Naive B cell (primary cell): ENCODE data around the gene STK24. TPM values are rescaled to one million over a fixed set of nuclear protein-coding genes. Genes with fewer than 3 reads are reported as not detected.

ENCODE experiments used
- ATAC-seq, 2 donors: fragments of 150-1000 bp; cut with Tn5 transposase; 2 replicates each; pipeline ENCODE4 v1.10.0; 2021; ENCODE audit warnings: low read depth in 2 of 2, mild to moderate bottlenecking in 2 of 2, moderate library complexity in 2 of 2
- DNase-seq: peaks from one replicate; pipeline ENCODE4 v3.0.0; 2022
- H3K27ac Mint-ChIP-seq, 6 donors: one replicate each; pipeline ENCODE4 v1.8.0; 2020 to 2022; ENCODE audit warnings: mild to moderate bottlenecking in 6 of 6, mixed read lengths in 6 of 6, moderate library complexity in 5 of 6, inconsistent platforms in 2 of 6
- H3K27me3 Mint-ChIP-seq, 3 donors: one replicate each; pipeline ENCODE4 v1.8.0; 2021 to 2022; ENCODE audit warnings: mixed read lengths in 3 of 3, mild to moderate bottlenecking in 1 of 3
- H3K36me3 Mint-ChIP-seq, 2 donors: one replicate each; pipeline ENCODE4 v1.8.0; 2020 to 2022; ENCODE audit warnings: mixed read lengths in 2 of 2, inconsistent platforms in 1 of 2, mild to moderate bottlenecking in 1 of 2
- H3K4me1 Mint-ChIP-seq, 3 donors: one replicate each; pipeline ENCODE4 v1.8.0; 2020 to 2022; ENCODE audit warnings: mixed read lengths in 3 of 3, inconsistent platforms in 1 of 3, mild to moderate bottlenecking in 1 of 3, moderate library complexity in 1 of 3
- H3K4me3 Mint-ChIP-seq, 8 donors: one replicate each; pipeline ENCODE4 v1.8.0; 2020 to 2022; ENCODE audit warnings: mild to moderate bottlenecking in 8 of 8, mixed read lengths in 8 of 8, moderate library complexity in 8 of 8, inconsistent platforms in 2 of 8
- H3K9me3 Mint-ChIP-seq, 7 donors: one replicate each; pipeline ENCODE4 v1.8.0; 2020 to 2022; ENCODE audit warnings: mixed read lengths in 7 of 7, mild to moderate bottlenecking in 5 of 7, inconsistent platforms in 2 of 7, moderate library complexity in 1 of 7
- polyA plus RNA-seq, 6 donors: library from polyadenylated mRNA; unstranded; fragments of 300-500 nt; fragmentation: Illumina TruSeq; gene quantifications; one replicate each; pipeline ENCODE4 v1.2.3, GENCODE V29; 2021; ENCODE audit warnings: low read depth in 6 of 6

STK24 gene
- polyA plus RNA-seq, 6 donors from 2014 or later = 30.2 to 63.1 (median 37.2) TPM

- DNase-seq (no peak), ATAC-seq (no peak)
- H3K27me3 Mint-ChIP-seq = no peaks in the 10 kb centered on the region
- H3K36me3 Mint-ChIP-seq = no peaks in the 10 kb centered on the region
- peak overlapping the region in 1 of 8 donors; percentile 63 for H3K4me3 Mint-ChIP-seq
- no peaks in the 10 kb centered on the region for H3K9me3 Mint-ChIP-seq
- H3K4me1 Mint-ChIP-seq = peaks cover 71 to 93% (median 89%) of the 10 kb centered on the region in 3 donors
- peak overlapping the region in 3 of 6 donors; percentile 36 to 66 (median 42) for H3K27ac Mint-ChIP-seq
Measured at GRCh38 chr13:98530217-98530616, 46.7 kb downstream of the STK24 start.

DNA sequence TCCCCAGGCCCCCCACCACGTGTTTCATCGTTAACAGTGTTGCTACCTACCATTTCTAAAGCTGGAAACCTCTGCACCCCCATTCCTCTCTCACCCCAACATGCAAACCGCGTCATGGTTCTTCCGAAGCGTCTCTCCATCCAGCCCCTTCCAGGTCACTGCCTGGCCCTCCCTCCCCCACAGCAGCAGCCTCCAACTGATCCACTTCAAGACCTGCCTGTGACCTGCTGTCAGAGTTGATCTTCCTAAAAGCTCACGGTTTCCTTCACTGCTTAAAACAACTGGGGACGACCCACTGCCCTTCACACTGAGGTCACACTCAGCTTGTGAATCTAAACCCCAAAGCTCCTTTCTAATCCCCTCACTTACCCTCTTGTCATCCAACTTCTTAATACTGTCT, 47.7 kb downstream of the STK24 start:
- no peaks in the 10 kb centered on the region for H3K27me3 Mint-ChIP-seq
- no peak for DNase-seq
- ATAC-seq = no peak
- H3K27ac Mint-ChIP-seq = peak overlapping the region in 3 of 6 donors; percentile 18 to 78 (median 66)
- peaks cover 72 to 94% (median 88%) of the 10 kb centered on the region in 3 donors for H3K4me1 Mint-ChIP-seq
- no peaks in the 10 kb centered on the region for H3K9me3 Mint-ChIP-seq
- H3K36me3 Mint-ChIP-seq = no peaks in the 10 kb centered on the region
- peak overlapping the region in 1 of 8 donors; percentile 23 for H3K4me3 Mint-ChIP-seq

- no peak for DNase-seq
- Mint-ChIP-seq H3K9me3 (no peaks in the 10 kb centered on the region), H3K27me3 (no peaks in the 10 kb centered on the region), H3K36me3 (no peaks in the 10 kb centered on the region), H3K27ac (peak overlapping the region in 4 of 6 donors; percentile 28 to 78 (median 58)), H3K4me1 (peaks cover 71 to 94% (median 88%) of the 10 kb centered on the region in 3 donors), H3K4me3 (peak overlapping the region in 2 of 8 donors; percentile 15 to 35)
- no peak for ATAC-seq
Measured at GRCh38 chr13:98528663-98529064, 48.2 kb downstream of the STK24 start.

DNA sequence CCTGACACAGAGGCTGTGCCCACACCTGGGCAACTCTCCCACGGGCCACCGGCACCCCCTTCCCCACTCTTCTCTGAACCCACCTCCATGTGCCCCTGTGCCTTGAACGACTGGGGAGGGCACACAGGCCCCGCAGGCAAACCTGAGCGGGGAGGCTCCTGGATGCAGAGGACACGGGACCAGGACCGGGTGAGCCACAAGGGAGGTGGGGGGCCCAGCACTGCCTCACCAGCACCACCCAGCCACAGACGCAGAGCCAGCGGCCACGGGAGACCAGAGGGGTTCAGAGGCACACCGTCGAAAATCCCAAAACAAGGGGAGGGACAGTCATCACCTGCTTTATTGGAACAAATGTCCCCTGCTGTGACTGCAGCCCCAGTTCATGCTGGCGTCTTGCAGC, 49.4 kb downstream of the STK24 start:
- Mint-ChIP-seq H3K4me3 (no peak overlapping the region), H3K4me1 (peaks cover 72 to 98% (median 91%) of the 10 kb centered on the region in 3 donors), H3K9me3 (no peaks in the 10 kb centered on the region), H3K27ac (peak overlapping the region in 1 of 6 donors; percentile 78), H3K36me3 (no peaks in the 10 kb centered on the region), H3K27me3 (no peaks in the 10 kb centered on the region)
- no peak for ATAC-seq
- DNase-seq = no peak

- ATAC-seq = no peak
- H3K4me3 Mint-ChIP-seq = peak overlapping the region in 4 of 8 donors; percentile 19 to 69 (median 46)
- no peak for DNase-seq
- H3K9me3 Mint-ChIP-seq = no peaks in the 10 kb centered on the region
- H3K36me3 Mint-ChIP-seq = no peaks in the 10 kb centered on the region
- H3K4me1 Mint-ChIP-seq = peaks cover 77 to 98% (median 90%) of the 10 kb centered on the region in 3 donors
- no peaks in the 10 kb centered on the region for H3K27me3 Mint-ChIP-seq
- peak overlapping the region in 5 of 6 donors; percentile 56 to 90 (median 65) for H3K27ac Mint-ChIP-seq
Measured at GRCh38 chr13:98526182-98526512, 50.8 kb downstream of the STK24 start.

- H3K27ac Mint-ChIP-seq = peak overlapping the region; percentile 56 to 90 (median 78)
- no peaks in the 10 kb centered on the region for H3K36me3 Mint-ChIP-seq
- H3K4me3 Mint-ChIP-seq = peak overlapping the region in 5 of 8 donors; percentile 31 to 69 (median 54)
- peaks cover 80 to 98% (median 86%) of the 10 kb centered on the region in 3 donors for H3K4me1 Mint-ChIP-seq
- ATAC-seq (peak; percentile 58 to 67), DNase-seq (peak; percentile 27)
- H3K9me3 Mint-ChIP-seq = no peaks in the 10 kb centered on the region
- no peaks in the 10 kb centered on the region for H3K27me3 Mint-ChIP-seq
Measured at GRCh38 chr13:98525456-98526181, 51.3 kb downstream of the STK24 start.

- Mint-ChIP-seq H3K9me3 (no peaks in the 10 kb centered on the region), H3K27me3 (no peaks in the 10 kb centered on the region), H3K27ac (peak overlapping the region in 4 of 6 donors; percentile 63 to 76 (median 69)), H3K4me3 (peak overlapping the region in 2 of 8 donors; percentile 29 to 42), H3K36me3 (no peaks in the 10 kb centered on the region), H3K4me1 (peaks cover 81 to 99% (median 86%) of the 10 kb centered on the region in 3 donors)
- DNase-seq = no peak
- ATAC-seq = no peak
Measured at GRCh38 chr13:98524793-98525192, 52.1 kb downstream of the STK24 start.

DNA sequence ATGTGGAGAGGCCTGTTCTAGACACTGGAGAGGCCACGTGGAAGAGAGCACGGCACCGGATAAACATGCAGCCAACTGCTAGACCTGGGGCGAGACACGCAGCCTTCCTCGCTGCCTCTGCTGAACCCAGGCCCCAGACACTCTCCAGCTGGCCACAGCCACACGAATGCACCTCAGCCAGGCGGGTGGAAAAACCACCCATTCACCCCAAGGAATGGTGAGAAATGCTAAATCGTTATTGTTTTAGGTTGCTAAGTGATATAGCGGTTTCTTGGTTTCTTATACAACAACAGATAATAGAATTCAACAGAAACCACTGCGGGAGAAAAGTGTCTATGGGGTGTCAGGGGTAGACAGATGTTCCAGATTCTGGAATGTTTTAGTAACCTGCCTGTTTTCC, 52.5 kb downstream of the STK24 start:
- Mint-ChIP-seq H3K9me3 (no peaks in the 10 kb centered on the region), H3K4me3 (no peak overlapping the region), H3K27ac (peak overlapping the region in 5 of 6 donors; percentile 52 to 79 (median 73)), H3K4me1 (peaks cover 79 to 99% (median 86%) of the 10 kb centered on the region in 3 donors), H3K27me3 (no peaks in the 10 kb centered on the region), H3K36me3 (peaks cover 0 to under 1% of the 10 kb centered on the region in 2 donors)
- peak; percentile 6 to 8 for ATAC-seq
- no peak for DNase-seq

DNA sequence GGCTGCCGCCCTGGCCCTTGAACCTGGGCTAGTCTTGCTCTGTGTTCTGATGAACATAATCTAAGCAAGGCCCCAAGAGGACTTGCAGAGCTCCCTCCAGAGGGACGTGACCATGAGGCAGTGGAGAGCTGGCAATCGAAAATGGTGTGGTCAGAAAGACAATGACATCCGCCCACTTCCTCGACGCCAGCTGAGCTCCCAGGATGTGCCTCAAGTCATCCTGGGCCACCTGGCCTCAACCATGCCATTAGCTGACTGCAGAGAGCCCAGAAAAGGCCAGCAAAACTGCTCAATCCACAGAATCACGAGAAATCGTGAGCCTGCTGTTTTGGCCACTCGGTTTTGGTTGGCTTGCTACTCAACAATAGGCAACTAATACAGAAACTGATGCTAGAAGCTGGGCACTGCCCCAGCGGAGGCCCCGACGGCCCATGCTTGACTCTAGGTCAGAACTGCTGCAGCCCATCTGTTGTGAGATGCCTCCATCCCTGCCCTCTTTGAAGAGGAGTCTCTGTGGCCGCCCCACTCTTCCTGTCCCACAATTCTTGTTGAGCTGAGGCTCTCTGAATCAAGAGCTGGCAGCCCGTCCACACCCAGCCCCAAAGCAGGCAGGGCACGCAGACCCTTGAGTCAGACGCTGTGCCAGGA, 53.3 kb downstream of the STK24 start:
- no peak for ATAC-seq
- Mint-ChIP-seq H3K27ac (peak overlapping the region in 5 of 6 donors; percentile 63 to 87 (median 76)), H3K36me3 (peaks cover 0 to 5% of the 10 kb centered on the region in 2 donors)

DNA sequence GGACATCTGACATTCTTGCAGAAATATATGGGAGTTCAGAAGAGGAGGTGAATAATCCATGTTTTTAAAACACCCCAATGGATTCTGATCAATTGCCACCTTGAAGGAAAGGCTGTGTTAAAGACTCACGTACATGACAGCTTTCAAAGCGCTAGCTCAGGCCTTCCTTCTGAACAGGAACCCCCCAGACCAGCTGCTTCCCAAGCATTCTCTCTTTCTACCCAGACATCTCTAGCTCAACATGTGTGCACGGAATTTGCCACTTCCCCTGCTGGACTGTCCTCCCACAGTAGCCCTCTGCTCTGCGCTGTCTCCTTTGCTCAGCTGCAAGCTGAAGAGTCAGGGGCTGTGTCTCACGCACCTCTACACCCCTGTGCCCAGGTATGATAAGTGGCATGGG, 54.5 kb downstream of the STK24 start:
- ATAC-seq (no peak), DNase-seq (no peak)
- peak overlapping the region; percentile 61 to 92 (median 84) for H3K27ac Mint-ChIP-seq
- H3K9me3 Mint-ChIP-seq = no peaks in the 10 kb centered on the region
- peaks cover 71 to 95% (median 87%) of the 10 kb centered on the region in 3 donors for H3K4me1 Mint-ChIP-seq
- H3K4me3 Mint-ChIP-seq = peak overlapping the region in 1 of 8 donors; percentile 50
- no peaks in the 10 kb centered on the region for H3K27me3 Mint-ChIP-seq
- peaks cover 0 to 5% of the 10 kb centered on the region in 2 donors for H3K36me3 Mint-ChIP-seq

More for the DNA sequence above, 53.3 kb downstream of the STK24 start:
- Mint-ChIP-seq H3K27me3 (no peaks in the 10 kb centered on the region), H3K4me3 (peak overlapping the region in 3 of 8 donors; percentile 22 to 59 (median 25)), H3K4me1 (peaks cover 73 to 95% (median 85%) of the 10 kb centered on the region in 3 donors), H3K9me3 (no peaks in the 10 kb centered on the region)
- DNase-seq = no peak

GRCh38 chr13:98521461-98522247, 55.3 kb downstream of the STK24 start:
- Mint-ChIP-seq H3K4me3 (peak overlapping the region in 1 of 8 donors; percentile 78), H3K4me1 (peaks cover 64 to 94% (median 84%) of the 10 kb centered on the region in 3 donors), H3K27me3 (no peaks in the 10 kb centered on the region), H3K27ac (peak overlapping the region; percentile 64 to 94 (median 82)), H3K36me3 (peaks cover 0 to 5% of the 10 kb centered on the region in 2 donors), H3K9me3 (no peaks in the 10 kb centered on the region)
- DNase-seq = no peak
- ATAC-seq = no peak

DNA sequence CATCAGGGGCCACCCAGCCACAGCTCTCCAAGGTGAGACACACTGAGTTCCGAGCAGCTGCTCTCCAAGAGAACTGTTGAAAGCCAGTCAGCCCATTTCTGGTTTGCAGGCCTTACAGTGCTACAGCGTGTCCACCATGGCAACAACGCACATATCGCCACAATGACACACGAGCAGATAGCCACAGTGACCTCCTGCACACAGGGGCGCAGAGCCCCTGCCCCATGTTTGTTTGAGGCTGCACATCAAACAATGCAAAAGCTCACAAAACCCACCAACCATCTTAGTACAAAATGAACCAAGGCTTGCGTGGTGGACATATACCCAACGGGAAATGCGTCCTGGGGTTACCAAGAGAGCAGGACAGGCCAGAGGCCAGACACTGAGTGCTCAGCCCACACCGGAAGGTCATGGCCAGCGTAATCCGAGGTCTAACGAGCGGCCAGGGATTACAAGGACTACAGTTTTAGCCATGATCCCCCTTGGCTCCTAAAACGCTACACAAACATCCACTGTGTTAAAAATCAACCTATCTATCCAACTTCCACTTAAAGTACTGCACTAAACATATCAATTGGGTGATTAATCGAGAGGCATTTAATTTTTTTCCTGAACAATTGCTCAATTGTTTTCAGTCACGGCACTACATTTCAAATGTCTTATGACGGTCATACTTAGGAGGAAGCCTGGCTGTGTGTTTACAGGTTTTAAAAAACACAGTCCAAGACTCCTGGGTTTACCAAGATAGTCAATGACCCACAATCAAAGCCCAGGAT, 56.0 kb downstream of the STK24 start:
- ATAC-seq (no peak), DNase-seq (no peak)
- H3K27me3 Mint-ChIP-seq = no peaks in the 10 kb centered on the region
- no peak overlapping the region for H3K4me3 Mint-ChIP-seq
- H3K4me1 Mint-ChIP-seq = peaks cover 62 to 94% (median 84%) of the 10 kb centered on the region in 3 donors
- H3K9me3 Mint-ChIP-seq = no peaks in the 10 kb centered on the region
- H3K27ac Mint-ChIP-seq = peak overlapping the region in 2 of 6 donors; percentile 76 to 94
- H3K36me3 Mint-ChIP-seq = peaks cover 0 to 5% of the 10 kb centered on the region in 2 donors
